NCI-H526 treated with DMSO at 0.1 percent for 48 hours (cell line): Measurements from ENCODE around the gene DHRS1.

Experiments used
- DNase-seq: peaks from one replicate; lab custom pipeline; 2025; lab: John Stamatoyannopoulos, UW

Gene DHRS1

GRCh38 chr14:24299255-24300191, at the start of gene DHRS1, which contains the start of gene NOP9:
DHRS1 (minus strand) TSS chr14:24299780; CDS start chr14:24299106, 674 bp downstream.
NOP9 (plus strand) TSS chr14:24299850; CDS start chr14:24299955, 105 bp downstream.
- peak; percentile 52 for DNase-seq

- no peak for DNase-seq
These were observed 48.6 kb upstream of the DHRS1 start for GRCh38 chr14:24348186-24348585.

DNA sequence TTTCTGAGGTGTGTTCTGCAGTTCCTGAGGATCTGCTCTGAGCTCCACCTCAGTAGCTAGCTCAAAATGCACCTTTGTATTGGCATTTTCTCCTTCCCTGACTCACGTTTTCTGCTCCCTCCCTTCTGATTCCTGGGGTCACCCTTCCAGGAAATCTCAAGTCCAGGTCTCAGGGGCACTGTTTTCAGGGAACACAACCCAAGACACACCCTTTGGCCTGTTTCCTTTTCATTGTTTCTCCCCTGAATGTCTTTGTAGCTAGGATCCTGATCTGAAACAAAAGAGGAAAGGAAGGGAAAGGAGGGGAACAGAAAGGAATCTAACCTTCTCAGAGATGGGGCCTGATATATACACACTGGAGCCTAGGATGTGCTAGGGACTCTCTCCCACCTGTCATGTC, 47.6 kb upstream of the DHRS1 start:
- DNase-seq: no peak

DNA sequence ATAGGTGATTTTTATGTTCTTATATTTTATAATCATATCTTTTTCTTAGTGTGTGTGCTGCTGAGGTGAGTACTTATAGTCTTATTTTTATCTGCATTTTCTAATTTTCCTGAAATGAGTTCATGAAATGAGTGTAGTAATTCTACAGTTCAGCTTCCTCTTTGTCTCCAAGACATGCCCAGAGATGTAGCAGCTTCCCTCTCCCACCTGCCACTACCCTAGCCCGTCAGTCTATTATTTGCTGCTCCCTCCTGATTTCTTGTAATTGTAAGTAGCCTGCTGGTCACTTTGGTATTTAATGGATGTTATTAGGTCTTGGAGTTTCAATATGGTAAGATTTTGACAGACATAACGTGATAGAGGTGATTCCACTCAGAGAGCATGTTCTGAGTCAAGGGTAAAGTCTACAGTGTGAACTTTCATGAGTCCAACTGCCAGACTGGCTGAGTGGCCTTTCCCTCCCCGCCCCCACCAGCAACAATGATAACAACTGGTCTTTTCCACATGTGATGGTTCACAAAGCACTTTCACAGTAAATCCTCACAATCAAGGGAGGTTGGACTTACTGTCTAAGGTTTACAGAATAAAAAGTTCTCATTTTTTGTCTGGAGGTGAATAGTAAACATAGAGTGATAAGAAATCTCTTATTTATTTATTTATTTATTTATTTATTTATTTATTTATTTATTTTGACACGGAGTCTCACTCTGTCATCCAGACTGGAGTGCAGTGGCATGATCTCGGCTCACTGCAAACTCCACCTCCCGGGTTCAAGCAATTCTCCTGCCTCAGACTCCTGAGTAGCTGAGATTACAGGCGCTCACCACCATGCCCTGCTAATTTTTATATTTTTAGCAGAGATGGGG, 44.4 kb upstream of the DHRS1 start:
- no peak for DNase-seq

DNA sequence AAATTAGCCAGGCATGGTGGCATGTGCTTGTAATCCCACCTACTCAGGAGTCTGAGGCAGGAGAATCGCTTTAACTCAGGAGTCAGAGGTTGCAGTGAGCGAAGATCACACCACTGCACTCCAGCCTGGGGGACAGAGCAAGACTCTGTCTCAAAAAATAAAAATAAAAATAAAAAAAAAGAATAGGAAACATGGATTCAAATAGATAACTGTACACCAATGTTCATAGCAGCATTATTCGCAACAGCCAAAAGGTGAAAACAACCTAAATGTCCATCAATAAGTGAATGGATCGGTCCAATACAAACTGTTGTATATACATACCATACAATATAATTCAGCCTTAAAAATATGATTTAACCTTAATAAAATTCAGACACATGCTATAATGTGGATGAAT, 43.3 kb upstream of the DHRS1 start:
- no peak for DNase-seq

DNA sequence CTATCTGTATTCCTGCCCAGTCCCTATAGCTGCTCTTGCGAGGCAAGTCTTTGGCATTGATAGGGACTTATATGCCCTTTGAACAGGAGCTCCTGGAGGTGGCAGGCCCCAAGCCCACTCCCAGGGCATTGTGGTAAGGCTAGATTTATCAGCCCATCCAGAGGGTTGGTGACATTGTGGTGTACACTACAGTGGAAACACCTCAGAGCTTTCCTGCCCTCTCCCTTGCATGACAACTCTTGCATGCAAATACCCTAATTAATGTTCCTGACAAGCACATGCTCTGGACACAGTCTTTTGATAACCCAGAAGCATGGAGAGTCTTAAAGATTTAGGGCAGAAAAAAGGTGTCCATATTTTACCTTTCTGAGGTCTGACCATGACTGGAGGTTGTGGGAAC, 41.0 kb upstream of the DHRS1 start:
- DNase-seq: no peak

GRCh38 chr14:24339284-24340151, 39.9 kb upstream of the DHRS1 start, which contains the start of gene RIPK3:
RIPK3 (minus strand) TSS chr14:24339991; CDS start chr14:24339826, 165 bp downstream.
- no peak for DNase-seq

- no peak for DNase-seq
These were observed 39.3 kb upstream of the DHRS1 start for GRCh38 chr14:24338843-24339242.

DNA sequence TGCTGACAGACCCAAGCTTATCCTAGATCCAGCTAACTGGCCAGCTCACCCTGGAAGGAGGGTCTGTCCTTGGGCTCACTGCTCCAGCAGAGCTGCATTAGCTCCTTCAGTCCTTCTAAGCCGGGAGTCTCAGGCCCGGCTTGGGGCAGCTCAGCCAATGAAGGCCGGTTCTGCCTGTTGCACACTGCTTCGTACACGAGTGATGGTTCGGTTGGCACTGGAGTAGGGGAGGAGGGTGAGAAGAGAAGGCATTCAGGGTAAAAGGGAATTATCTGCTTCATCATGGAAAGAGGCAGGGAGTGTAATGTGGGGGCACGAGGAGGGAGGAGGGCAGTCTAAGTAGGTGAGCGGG, 38.2 kb upstream of the DHRS1 start:
- no peak for DNase-seq

DNA sequence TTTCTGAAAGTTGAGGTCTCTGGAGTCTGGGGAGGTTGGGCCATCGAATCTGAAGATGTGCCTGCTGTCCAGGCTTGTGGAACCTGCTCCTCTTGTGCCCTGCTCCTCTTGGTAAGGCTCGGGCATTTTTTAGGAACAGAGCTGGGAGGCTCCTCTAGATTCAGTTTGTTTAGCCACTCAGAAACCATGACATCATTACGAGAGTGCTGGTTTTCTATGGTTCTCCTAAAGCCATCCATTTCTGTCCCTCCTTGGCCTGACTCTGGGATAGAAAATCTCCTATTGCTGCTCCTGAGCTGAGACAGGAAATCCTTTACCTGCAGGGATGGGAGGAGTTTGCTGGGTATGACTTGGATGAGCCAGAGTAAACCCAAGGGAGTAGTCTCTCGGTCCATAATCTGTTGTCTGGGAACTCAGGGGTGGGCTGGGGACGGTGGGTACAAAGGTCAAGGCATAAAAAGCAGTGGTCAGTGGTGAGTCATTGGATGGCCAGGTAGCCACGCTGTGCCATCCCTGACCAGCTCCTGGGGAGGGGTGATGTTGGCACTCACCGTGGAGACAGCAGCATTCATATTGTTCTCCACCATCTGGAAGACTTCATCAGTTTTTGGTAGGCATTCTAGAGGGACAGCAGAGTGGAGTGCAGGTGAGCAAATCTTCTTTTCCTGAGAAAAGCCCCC, 37.7 kb upstream of the DHRS1 start:
- no peak for DNase-seq

GRCh38 chr14:24335461-24336171, 36.0 kb upstream of the DHRS1 start:
- no peak for DNase-seq

- DNase-seq: no peak
These were observed 35.1 kb upstream of the DHRS1 start, which contains the start of gene ADCY4 for GRCh38 chr14:24334431-24335291. ADCY4 (minus strand) TSS chr14:24335071; CDS start chr14:24334652, 419 bp downstream.

DNA sequence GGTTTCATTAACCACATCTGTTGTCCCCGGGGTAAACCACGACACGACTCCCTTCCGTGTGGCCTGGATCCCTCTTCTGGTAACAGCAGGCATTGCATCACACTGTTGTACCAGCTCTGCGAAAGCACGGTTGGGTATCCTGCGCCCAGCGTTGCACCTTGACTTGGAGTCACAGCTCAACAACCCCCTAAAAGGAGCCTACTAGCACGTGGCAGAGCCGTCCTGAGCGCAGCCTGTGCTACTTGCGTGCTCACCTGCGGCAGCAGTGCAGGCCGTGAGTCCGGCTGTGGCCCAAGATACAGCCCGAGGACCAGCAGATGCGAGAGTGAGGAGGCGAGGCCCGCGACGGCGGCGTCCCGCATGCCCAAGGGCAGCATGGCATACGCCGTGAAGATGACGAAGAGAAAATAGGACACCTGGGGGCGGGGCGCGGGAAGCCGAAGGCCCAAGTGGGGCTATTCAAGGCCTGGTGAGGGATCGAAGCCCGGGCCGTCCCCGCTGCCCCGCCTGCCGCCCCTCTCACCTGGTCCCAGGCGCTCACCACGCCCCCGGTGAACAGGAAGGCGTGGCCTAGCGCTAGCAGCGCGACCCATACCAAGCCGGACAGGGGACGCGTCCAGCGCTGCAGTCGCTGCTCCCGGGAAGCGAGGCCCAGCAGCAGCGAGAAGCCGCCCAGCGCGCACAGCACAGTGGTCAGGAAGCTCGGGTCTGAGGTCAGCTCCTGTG, 32.9 kb upstream of the DHRS1 start:
- DNase-seq: peak; percentile 35

- DNase-seq: no peak
These were observed 32.2 kb upstream of the DHRS1 start for GRCh38 chr14:24331731-24332267.

DNA sequence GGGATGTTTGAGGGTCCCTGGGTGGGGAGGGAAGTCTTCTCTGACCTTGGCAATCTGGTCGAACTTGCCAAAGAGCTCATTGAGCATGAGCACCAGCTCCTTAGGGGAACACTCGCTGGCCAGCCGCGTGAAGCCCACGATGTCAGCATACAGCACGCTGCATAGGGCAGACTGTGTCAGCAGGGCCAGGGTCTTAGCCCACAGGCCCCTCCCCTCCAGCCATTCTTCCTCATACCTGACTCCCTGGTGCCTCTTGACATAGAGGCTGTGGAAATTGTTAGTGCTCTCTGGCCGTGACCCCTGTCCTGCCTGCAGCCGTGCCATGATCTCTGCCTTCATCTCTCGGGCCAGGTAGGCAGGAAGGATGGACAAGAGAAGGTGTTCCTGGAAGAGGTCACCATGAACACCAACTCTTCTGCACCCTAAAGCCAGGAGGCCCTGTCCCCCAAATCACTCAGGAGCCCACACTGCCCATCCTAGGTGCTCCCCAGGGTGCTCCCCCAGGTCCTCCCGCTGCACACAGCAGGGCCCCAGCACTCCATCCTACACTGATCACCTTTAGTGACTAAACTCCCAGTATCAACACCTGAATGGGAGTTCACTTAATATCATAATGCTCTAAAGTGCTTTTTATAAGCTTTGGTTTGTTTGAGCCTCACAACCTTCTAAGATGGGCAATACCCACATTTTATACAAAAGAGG, 31.5 kb upstream of the DHRS1 start:
- no peak for DNase-seq

DNA sequence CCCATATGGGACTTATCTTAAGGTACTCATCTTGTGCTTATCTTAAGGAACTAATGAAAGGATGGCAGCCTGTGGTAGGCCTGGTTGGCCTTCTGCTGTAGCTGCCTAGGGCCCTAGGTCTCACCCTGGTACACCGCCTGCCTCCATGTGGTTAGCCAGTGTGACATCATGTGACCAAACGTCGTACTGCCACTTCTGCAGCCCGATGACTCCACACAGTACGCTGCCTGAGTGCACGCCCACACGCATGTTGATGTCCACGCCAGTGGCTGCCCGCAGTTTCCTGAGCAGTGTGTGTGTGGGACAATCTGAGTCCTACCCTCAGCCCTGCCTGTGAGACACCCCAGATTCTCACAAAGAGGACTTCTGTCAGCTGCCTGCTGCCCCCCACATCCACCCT, 30.2 kb upstream of the DHRS1 start:
- no peak for DNase-seq

GRCh38 chr14:24329073-24329663, 29.6 kb upstream of the DHRS1 start:
- no peak for DNase-seq
